Calu3 (cell line): ENCODE measurements around the gene TNNT1. TPM values are rescaled to one million over a fixed set of nuclear protein-coding genes. Genes with fewer than 3 reads are reported as not detected.

Source experiments
- BruUV-seq: library from RNA; stranded (reverse); fragments of 400-500 nt; replicated peaks from 2 replicates; lab custom pipeline; 2021; lab: Mats Ljungman, UMichigan
- CTCF ChIA-PET: fragments of 300-600 bp; sonication (Branson Sonifier 250); formaldehyde crosslinking; loops from one replicate; lab custom pipeline; 2022; ENCODE audit warnings: antibody characterized with exemption; lab: Charles Lee
- DNase-seq: peaks from one replicate; pipeline ENCODE4 v3.0.0; 2022
- H3K27ac Mint-ChIP-seq: one replicate; pipeline ENCODE4 v1.8.0; 2022; ENCODE audit warnings: mixed read lengths; ENCODE audit not compliant: unreplicated experiment
- H3K27me3 Mint-ChIP-seq: one replicate; pipeline ENCODE4 v1.8.0; 2022; ENCODE audit warnings: mixed read lengths; ENCODE audit not compliant: unreplicated experiment
- H3K36me3 Mint-ChIP-seq: one replicate; pipeline ENCODE4 v1.8.0; 2022; ENCODE audit warnings: mild to moderate bottlenecking, moderate library complexity, mixed read lengths; ENCODE audit not compliant: insufficient read depth, unreplicated experiment
- H3K4me1 Mint-ChIP-seq: one replicate; pipeline ENCODE4 v1.8.0; 2022; ENCODE audit warnings: mild to moderate bottlenecking, low read depth, mixed read lengths; ENCODE audit not compliant: unreplicated experiment
- H3K4me3 Mint-ChIP-seq: one replicate; pipeline ENCODE4 v1.8.0; 2022; ENCODE audit warnings: mild to moderate bottlenecking, low read depth, moderate library complexity, mixed read lengths; ENCODE audit not compliant: unreplicated experiment
- H3K9me3 Mint-ChIP-seq: one replicate; pipeline ENCODE4 v1.8.0; 2022; ENCODE audit warnings: low read depth, mixed read lengths; ENCODE audit not compliant: unreplicated experiment
- CTCF ChIP-seq: fragments of 200-600 bp; IDR thresholded peaks from one replicate; pipeline ENCODE4 v1.8.0; 2022; ENCODE audit warnings: antibody characterized with exemption; ENCODE audit not compliant: unreplicated experiment
- intact Hi-C: fragments of 100-400 bp; cut with micrococcal nuclease; formaldehyde crosslinking; loops from one replicate; pipeline ENCODE4 v1.10.0; 2022; ENCODE audit not compliant: unreplicated experiment
- microRNA-seq: library from miRNA; unstranded; fragments of <30 nt; microRNA quantifications from one replicate; pipeline ENCODE4 v1.2.0, GENCODE V29; 2022
- total RNA-seq: library from RNA; stranded (reverse); gene quantifications from 2 replicates; pipeline ENCODE4 v1.2.3, GENCODE V29; 2022

TNNT1 gene
- total RNA-seq, 1 experiment from 2014 or later, result 48.8 TPM

DNA sequence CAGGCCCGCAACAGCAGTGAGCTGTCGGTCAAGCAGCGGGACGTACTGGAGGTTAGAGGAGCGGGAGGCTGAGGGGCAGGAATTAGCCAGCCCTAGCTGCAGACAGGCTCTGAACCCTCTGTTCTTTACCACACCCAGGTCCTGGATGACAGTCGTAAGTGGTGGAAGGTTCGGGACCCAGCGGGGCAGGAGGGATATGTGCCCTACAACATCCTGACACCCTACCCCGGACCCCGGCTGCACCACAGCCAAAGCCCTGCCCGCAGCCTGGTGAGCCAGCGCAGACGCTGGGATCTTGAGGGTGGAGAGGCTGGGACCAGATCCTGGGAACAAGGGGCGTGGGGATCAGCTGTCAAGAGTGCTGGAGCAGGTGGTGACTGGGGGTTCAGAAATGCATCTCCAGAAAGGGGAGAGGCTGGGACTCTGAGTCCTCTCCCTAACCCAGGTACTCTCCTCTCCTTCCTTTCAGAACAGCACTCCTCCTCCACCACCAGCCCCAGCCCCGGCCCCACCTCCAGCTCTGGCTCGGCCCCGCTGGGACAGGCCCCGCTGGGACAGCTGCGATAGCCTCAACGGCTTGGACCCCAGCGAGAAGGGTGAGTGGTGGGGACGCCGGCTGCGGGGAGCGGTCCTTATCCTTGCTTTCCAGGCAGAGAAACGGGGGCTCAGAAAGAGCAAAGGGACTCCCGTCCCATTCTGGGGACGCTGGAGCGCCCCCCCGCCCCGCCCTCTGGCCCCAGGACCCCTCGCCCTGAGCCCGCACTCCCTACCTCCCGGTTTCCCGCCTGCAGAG, 62.9 kb downstream of the TNNT1 start:
- intact Hi-C loops, result no loop called here
- no TSS peak for BruUV-seq
- no peaks in the 10 kb centered on the region for H3K9me3 Mint-ChIP-seq
- no peaks in the 10 kb centered on the region for H3K4me1 Mint-ChIP-seq
- no peak for DNase-seq
- H3K36me3 Mint-ChIP-seq, result peaks cover 70% of the 10 kb centered on the region
- CTCF ChIA-PET, result no interaction called here
- H3K27ac Mint-ChIP-seq, result no peak overlapping the region
- no peak overlapping the region for H3K4me3 Mint-ChIP-seq
- no peak for TF ChIP-seq CTCF
- H3K27me3 Mint-ChIP-seq, result no peaks in the 10 kb centered on the region

- CTCF ChIA-PET, result no interaction called here
- Mint-ChIP-seq H3K4me1 (no peaks in the 10 kb centered on the region), H3K36me3 (peaks cover 73% of the 10 kb centered on the region), H3K27me3 (no peaks in the 10 kb centered on the region), H3K4me3 (no peak overlapping the region), H3K27ac (no peak overlapping the region), H3K9me3 (no peaks in the 10 kb centered on the region)
- no TSS peak for BruUV-seq
- no peak for TF ChIP-seq CTCF
- DNase-seq, result no peak
- intact Hi-C loops, result no loop called here
These were observed 64.6 kb downstream of the TNNT1 start for GRCh38 chr19:55084416-55084815.

- CTCF ChIA-PET, result no interaction called here
- peaks cover 70% of the 10 kb centered on the region for H3K36me3 Mint-ChIP-seq
- intact Hi-C loops, result no loop called here
- no peak for DNase-seq
- peaks cover under 1% of the 10 kb centered on the region for H3K4me1 Mint-ChIP-seq
- no TSS peak for BruUV-seq
- no peaks in the 10 kb centered on the region for H3K9me3 Mint-ChIP-seq
- no peak overlapping the region for H3K4me3 Mint-ChIP-seq
- no peak for TF ChIP-seq CTCF
- peak overlapping the region; percentile 55 for H3K27ac Mint-ChIP-seq
- no peaks in the 10 kb centered on the region for H3K27me3 Mint-ChIP-seq
These were observed 65.8 kb downstream of the TNNT1 start for GRCh38 chr19:55083004-55083850.

Small RNA genes lying within 50 kb of the gene (microRNA-seq; reads per million reads assigned to microRNA genes)
- not detected for gene MIR7975

Other genes starting within 250 kb of the TNNT1 start
- not detected in 2 replicates for gene NCR1, start 243.1 kb downstream of the TNNT1 start, total RNA-seq
- not detected in 2 replicates for gene NLRP7, start 201.7 kb downstream of the TNNT1 start, total RNA-seq
- 100 and 111 TPM in 2 replicates for gene NLRP2, start 182.8 kb downstream of the TNNT1 start, total RNA-seq
- gene GP6, start 110.9 kb downstream of the TNNT1 start, total RNA-seq, result 1.3 and 1.9 TPM in 2 replicates
- gene RDH13, start 86.1 kb downstream of the TNNT1 start, total RNA-seq, result 50.1 and 54.5 TPM in 2 replicates
- gene EPS8L1, start 73.3 kb downstream of the TNNT1 start, total RNA-seq, result 97.3 and 147 TPM in 2 replicates
- gene PPP1R12C, start 31.6 kb downstream of the TNNT1 start, total RNA-seq, result 140 and 151 TPM in 2 replicates
- gene TNNI3, start 8.5 kb upstream of the TNNT1 start, total RNA-seq, result 1.3 and 2.5 TPM in 2 replicates
- 10.3 and 13.1 TPM in 2 replicates for gene DNAAF3, start 17.4 kb upstream of the TNNT1 start, total RNA-seq
- gene SYT5, start 31.1 kb upstream of the TNNT1 start, total RNA-seq, result 0.54 and 0.71 TPM in 2 replicates
- gene PTPRH, start 60.3 kb upstream of the TNNT1 start, total RNA-seq, result 34.6 and 43.2 TPM in 2 replicates
- gene TMEM86B, start 79.6 kb upstream of the TNNT1 start, total RNA-seq, result 14.3 and 14.7 TPM in 2 replicates
- 126 and 132 TPM in 2 replicates for gene PPP6R1, start 109.8 kb upstream of the TNNT1 start, total RNA-seq
- 72.0 and 72.8 TPM in 2 replicates for gene HSPBP1, start 130.9 kb upstream of the TNNT1 start, total RNA-seq
- 3.4 and 3.8 TPM in 2 replicates for gene BRSK1, start 134.8 kb upstream of the TNNT1 start, total RNA-seq
- gene TMEM150B, start 176.1 kb upstream of the TNNT1 start, total RNA-seq, result 0.73 TPM in 1 of 2 replicates, not detected in the other
- 16.1 and 23.5 TPM in 2 replicates for gene KMT5C, start 190.7 kb upstream of the TNNT1 start, total RNA-seq
- 1.4 and 3.4 TPM in 2 replicates for gene COX6B2, start 205.5 kb upstream of the TNNT1 start, total RNA-seq
- not detected in 2 replicates for gene GARIN5B, start 214.1 kb upstream of the TNNT1 start, total RNA-seq
- 0.97 and 1.3 TPM in 2 replicates for gene IL11, start 221.3 kb upstream of the TNNT1 start, total RNA-seq
- gene TMEM190, start 227.6 kb upstream of the TNNT1 start, total RNA-seq, result not detected in 2 replicates
- 38.8 and 49.4 TPM in 2 replicates for gene TMEM238, start 235.1 kb upstream of the TNNT1 start, total RNA-seq
- gene RPL28, start 236.7 kb upstream of the TNNT1 start, total RNA-seq, result 1,462 and 1,520 TPM in 2 replicates